Kidney (tissue), 14 donors: ENCODE measurements around the gene PTGDR. TPM values are rescaled to one million over a fixed set of nuclear protein-coding genes. Genes with fewer than 3 reads are reported as not detected.

Experiments used
- DNase-seq, 5 donors: peaks; one replicate each; pipeline ENCODE4 v3.0.0-alpha.2; 2013 to 2020
- FAIRE-seq: peaks from 2 replicates; lab custom pipeline; 2012; peaks lifted over from hg19 to GRCh38; lab: Jason Lieb, UNC
- H3K27ac ChIP-seq, 2 donors: one replicate each; pipeline ENCODE4 v1.7.0; 2013; ENCODE audit warnings: low read depth in 2 of 2, low read length in 2 of 2, inconsistent platforms in 1 of 2
- H3K27me3 ChIP-seq: one replicate; pipeline ENCODE4 v1.7.1; 2013; ENCODE audit warnings: low read length, inconsistent platforms; ENCODE audit not compliant: control insufficient read depth, insufficient read depth
- H3K36me3 ChIP-seq, 3 donors: one replicate each; pipeline versions ENCODE4 v1.7.0 to v1.7.1; 2013; ENCODE audit warnings: low read length in 3 of 3, control low read depth in 1 of 3, inconsistent platforms in 1 of 3; ENCODE audit not compliant: insufficient read depth in 3 of 3, control insufficient read depth in 2 of 3
- H3K4me1 ChIP-seq, 3 donors: one replicate each; pipeline versions ENCODE4 v1.7.0 to v1.7.1; 2013; ENCODE audit warnings: low read length in 3 of 3, inconsistent platforms in 1 of 3, low read depth in 1 of 3; ENCODE audit not compliant: control insufficient read depth in 2 of 3, insufficient read depth in 2 of 3
- H3K4me3 ChIP-seq, 3 donors: one replicate each; pipeline versions ENCODE4 v1.7.0 to v1.8.1; 2013; ENCODE audit warnings: low read length in 3 of 3, control low read depth in 1 of 3, inconsistent platforms in 1 of 3
- H3K9ac ChIP-seq, 3 donors: one replicate each; pipeline versions ENCODE4 v1.7.0 to v1.7.1; 2013; ENCODE audit warnings: low read length in 3 of 3, control low read depth in 1 of 3, inconsistent platforms in 1 of 3
- H3K9me3 ChIP-seq, 3 donors: one replicate each; pipeline versions ENCODE4 v1.7.0 to v1.7.1; 2013; ENCODE audit warnings: low read length in 3 of 3, control low read depth in 1 of 3, inconsistent platforms in 1 of 3; ENCODE audit not compliant: control insufficient read depth in 2 of 3, insufficient read depth in 1 of 3
- CTCF ChIP-seq: IDR thresholded peaks from 3 replicates; pipeline ENCODE4 v1.5.1; 2012; ENCODE audit warnings: mild to moderate bottlenecking, moderate library complexity, borderline replicate concordance; ENCODE audit not compliant: insufficient read depth; ENCODE audit errors: extremely low read depth
- intact Hi-C: fragments of 100-400 bp; cut with DNase I; formaldehyde crosslinking; loops from one replicate; pipeline ENCODE4 v1.11.1; 2022
- polyA plus RNA-seq: library from polyadenylated mRNA; stranded (reverse); fragments of 350-450 nt; fragmentation: Illumina TruSeq; extraction: RNeasy Lipid Tissue Mini Kit (QIAGEN cat#74804); gene quantifications from one replicate; pipeline ENCODE4 v1.2.3, GENCODE V29; 2014; ENCODE audit warnings: low read depth, low replicate concordance; ENCODE audit not compliant: insufficient read depth
- total RNA-seq: library from RNA; stranded (reverse); fragmentation: NEBNext Ultra II Directional; extraction: Animal tissue kit (Norgen Biotek cat#: 25700); gene quantifications from one replicate; pipeline ENCODE4 v1.2.1, GENCODE V29; 2021
- donor health status: control.
- donor health status: control.
- donor health status: control.
- donor health status: control.
- donor health status: control.
- donor health status: DM: yes; HTN: yes; CAD: no.
- donor health status: Normal renal cell carcinoma (clear cell type).

Gene PTGDR
- total and polyA plus RNA-seq, 2 donors from 2014 or later, result 0.22 to 3.1 TPM

- H3K27ac ChIP-seq, result peak overlapping the region in 1 of 2 donors; percentile 16
- H3K4me3 ChIP-seq, result peak overlapping the region; percentile 43 to 64 (median 60)
- intact Hi-C loops, result no loop called here
- peak overlapping the region; percentile 29 to 51 (median 38) for H3K9ac ChIP-seq
- H3K4me1 ChIP-seq, result peaks cover 0 to 14% (median 0%) of the 10 kb centered on the region in 3 donors
- DNase-seq (peak; percentile 48 to 85 (median 53)), FAIRE-seq (no peak)
- H3K9me3 ChIP-seq, result no peaks in the 10 kb centered on the region
- no peak for TF ChIP-seq CTCF
- H3K36me3 ChIP-seq, result no peaks in the 10 kb centered on the region
- H3K27me3 ChIP-seq, result no peaks in the 10 kb centered on the region
Observed at GRCh38 chr14:52314595-52315354, 47.3 kb downstream of the PTGDR start.

GRCh38 chr14:52315355-52315718 is 47.8 kb downstream of the PTGDR start:
- intact Hi-C loops, result no loop called here
- Histone ChIP-seq H3K4me1 (peaks cover 0 to 14% (median 0%) of the 10 kb centered on the region in 3 donors), H3K36me3 (no peaks in the 10 kb centered on the region), H3K9ac (peak overlapping the region; percentile 8 to 38 (median 15)), H3K9me3 (no peaks in the 10 kb centered on the region), H3K27ac (no peak overlapping the region), H3K4me3 (peak overlapping the region; percentile 43 to 64 (median 60)), H3K27me3 (no peaks in the 10 kb centered on the region)
- peak in 2 of 5 donors; percentile 24 to 50 for DNase-seq
- FAIRE-seq, result no peak
- TF ChIP-seq CTCF, result no peak

GRCh38 chr14:52318062-52318461 is 50.6 kb downstream of the PTGDR start:
- peaks cover 0 to 12% (median 0%) of the 10 kb centered on the region in 3 donors for H3K4me1 ChIP-seq
- H3K9ac ChIP-seq, result no peak overlapping the region
- no peaks in the 10 kb centered on the region for H3K36me3 ChIP-seq
- peaks cover 0 to 8% (median 0%) of the 10 kb centered on the region in 3 donors for H3K9me3 ChIP-seq
- H3K27ac ChIP-seq, result no peak overlapping the region
- DNase-seq (no peak), FAIRE-seq (no peak)
- no peak for TF ChIP-seq CTCF
- no peak overlapping the region for H3K4me3 ChIP-seq
- intact Hi-C loops, result no loop called here
- H3K27me3 ChIP-seq, result no peaks in the 10 kb centered on the region
